Left ventricle myocardium inferior (tissue), 1 donor: ENCODE measurements around the gene FRAS1. TPM values are rescaled to one million over a fixed set of nuclear protein-coding genes. Genes with fewer than 3 reads are reported as not detected.

Source experiments
- DNase-seq: peaks from one replicate; pipeline ENCODE4 v3.0.0-alpha.2; 2020
- H3K27ac ChIP-seq: fragments of 200-600 bp; replicated peaks from 2 replicates; pipeline ENCODE4 v1.8.0; 2021
- H3K27me3 ChIP-seq: fragments of 200-600 bp; 2 replicates; pipeline ENCODE4 v1.8.0; 2021; ENCODE audit warnings: low read depth
- H3K36me3 ChIP-seq: fragments of 200-600 bp; 2 replicates; pipeline ENCODE4 v1.8.0; 2021
- H3K4me1 ChIP-seq: fragments of 200-600 bp; 2 replicates; pipeline ENCODE4 v1.8.0; 2021
- H3K4me3 ChIP-seq: fragments of 200-600 bp; 2 replicates; pipeline ENCODE4 v1.8.0; 2021; ENCODE audit warnings: mild to moderate bottlenecking, moderate library complexity
- H3K9me3 ChIP-seq: fragments of 200-600 bp; replicated peaks from 2 replicates; pipeline ENCODE4 v1.8.0; 2021
- CTCF ChIP-seq: fragments of 200-600 bp; IDR thresholded peaks from 2 replicates; pipeline ENCODE4 v1.8.0; 2021; ENCODE audit warnings: antibody characterized with exemption, mild to moderate bottlenecking, borderline replicate concordance
- intact Hi-C: fragments of 100-400 bp; cut with micrococcal nuclease; formaldehyde crosslinking; loops from one replicate; pipeline ENCODE4 v1.11.0; 2022
- total RNA-seq: library from RNA; stranded (reverse); fragmentation: NEBNext Ultra II Directional; extraction: Animal tissue kit (Norgen Biotek cat#: 25700); gene quantifications from one replicate; pipeline ENCODE4 v1.2.1, GENCODE V29; 2021
- donor health status: DM: no; HTN: yes; CAD: no; lungs with severe emphysema.

Gene FRAS1
- total RNA-seq, 1 donor from 2014 or later, result 1.4 TPM

GRCh38 chr4:78363031-78363570, 306.0 kb downstream of the FRAS1 start:
- TF ChIP-seq CTCF, result no peak
- no peak overlapping the region for H3K27ac ChIP-seq
- DNase-seq, result no peak
- intact Hi-C loops, result no loop called here
- H3K4me3 ChIP-seq, result no peak overlapping the region
- H3K9me3 ChIP-seq, result no peaks in the 10 kb centered on the region
- H3K4me1 ChIP-seq, result no peaks in the 10 kb centered on the region
- no peaks in the 10 kb centered on the region for H3K36me3 ChIP-seq
- no peaks in the 10 kb centered on the region for H3K27me3 ChIP-seq

GRCh38 chr4:78369679-78370078, 312.6 kb downstream of the FRAS1 start:
- no peaks in the 10 kb centered on the region for H3K27me3 ChIP-seq
- intact Hi-C loops, result no loop called here
- no peak for TF ChIP-seq CTCF
- DNase-seq, result no peak
- H3K4me3 ChIP-seq, result no peak overlapping the region
- H3K27ac ChIP-seq, result no peak overlapping the region
- H3K4me1 ChIP-seq, result no peaks in the 10 kb centered on the region
- no peaks in the 10 kb centered on the region for H3K36me3 ChIP-seq
- no peaks in the 10 kb centered on the region for H3K9me3 ChIP-seq

- no peaks in the 10 kb centered on the region for H3K9me3 ChIP-seq
These were observed 313.7 kb downstream of the FRAS1 start for GRCh38 chr4:78370631-78371372.

GRCh38 chr4:78372355-78372988, 315.3 kb downstream of the FRAS1 start:
- intact Hi-C loops, result no loop called here
- no peaks in the 10 kb centered on the region for H3K36me3 ChIP-seq
- H3K4me1 ChIP-seq, result no peaks in the 10 kb centered on the region
- DNase-seq, result no peak
- H3K27ac ChIP-seq, result no peak overlapping the region
- no peak overlapping the region for H3K4me3 ChIP-seq
- no peak for TF ChIP-seq CTCF
- H3K9me3 ChIP-seq, result no peaks in the 10 kb centered on the region
- no peaks in the 10 kb centered on the region for H3K27me3 ChIP-seq

More at GRCh38 chr4:78370631-78371372, 313.7 kb downstream of the FRAS1 start:
- intact Hi-C loops, result no loop called here
- Histone ChIP-seq H3K4me1 (no peaks in the 10 kb centered on the region), H3K4me3 (no peak overlapping the region), H3K36me3 (no peaks in the 10 kb centered on the region), H3K27ac (no peak overlapping the region), H3K27me3 (no peaks in the 10 kb centered on the region)
- DNase-seq, result no peak
- TF ChIP-seq CTCF, result no peak

- TF ChIP-seq CTCF, result no peak
- no peaks in the 10 kb centered on the region for H3K4me1 ChIP-seq
- no peaks in the 10 kb centered on the region for H3K36me3 ChIP-seq
- H3K4me3 ChIP-seq, result no peak overlapping the region
- H3K27me3 ChIP-seq, result no peaks in the 10 kb centered on the region
- H3K9me3 ChIP-seq, result no peaks in the 10 kb centered on the region
- intact Hi-C loops, result no loop called here
- no peak for DNase-seq
- H3K27ac ChIP-seq, result no peak overlapping the region
These were observed 320.4 kb downstream of the FRAS1 start for GRCh38 chr4:78377555-78377954.
